Sigmoid colon (tissue), 4 donors: ENCODE measurements around the gene SERPINB6.

Source experiments
- EP300 ChIP-seq, 4 donors: sonication (generic); formaldehyde crosslinking; IDR thresholded peaks; one replicate each; pipeline ENCODE4 v1.6.1; 2017; ENCODE audit warnings: antibody characterized with exemption in 4 of 4
- POLR2A ChIP-seq, 2 donors: fragments of 450-650 bp; IDR thresholded peaks; one replicate each; pipeline ENCODE4 v1.6.1; 2016; ENCODE audit warnings: antibody characterized with exemption in 2 of 2, mild to moderate bottlenecking in 2 of 2, moderate library complexity in 2 of 2
- TF ChIP-seq, protein P1 (sequence below), 4 experiments: fragments of 450-650 bp in 3 of 4; fragments of 200-600 bp in 1 of 4; IDR thresholded peaks; one replicate each; pipeline ENCODE4 v1.5.1; 2016 to 2019; ENCODE audit warnings: antibody characterized with exemption in 4 of 4, mild to moderate bottlenecking in 3 of 4, moderate library complexity in 2 of 4

DNA sequence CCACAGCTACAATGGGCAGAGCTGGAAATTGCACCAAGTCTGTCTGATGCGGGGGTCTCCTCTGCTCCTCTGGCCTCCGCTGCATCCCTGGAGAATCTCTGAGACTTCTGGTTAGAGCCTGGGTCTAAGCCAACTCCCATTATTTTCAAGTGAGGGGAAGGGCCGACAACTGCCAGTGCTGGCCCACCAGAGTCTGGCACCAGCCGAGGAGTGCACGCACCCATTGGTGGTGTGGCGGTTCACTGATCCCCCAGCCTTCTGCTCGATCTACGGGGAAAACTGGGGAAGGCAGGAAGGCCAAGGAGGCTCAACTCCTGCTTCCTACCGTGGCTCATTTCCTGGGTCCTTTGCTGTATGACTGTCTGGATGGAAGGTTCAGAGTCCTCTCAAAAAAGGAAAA, 34.5 kb upstream of the SERPINB6 start:
- TF ChIP-seq EP300 (IDR thresholded peaks at IDR 0.05) (no peak), POLR2A (IDR thresholded peaks at IDR 0.05) (no peak)
- TF ChIP-seq, protein P1, sequence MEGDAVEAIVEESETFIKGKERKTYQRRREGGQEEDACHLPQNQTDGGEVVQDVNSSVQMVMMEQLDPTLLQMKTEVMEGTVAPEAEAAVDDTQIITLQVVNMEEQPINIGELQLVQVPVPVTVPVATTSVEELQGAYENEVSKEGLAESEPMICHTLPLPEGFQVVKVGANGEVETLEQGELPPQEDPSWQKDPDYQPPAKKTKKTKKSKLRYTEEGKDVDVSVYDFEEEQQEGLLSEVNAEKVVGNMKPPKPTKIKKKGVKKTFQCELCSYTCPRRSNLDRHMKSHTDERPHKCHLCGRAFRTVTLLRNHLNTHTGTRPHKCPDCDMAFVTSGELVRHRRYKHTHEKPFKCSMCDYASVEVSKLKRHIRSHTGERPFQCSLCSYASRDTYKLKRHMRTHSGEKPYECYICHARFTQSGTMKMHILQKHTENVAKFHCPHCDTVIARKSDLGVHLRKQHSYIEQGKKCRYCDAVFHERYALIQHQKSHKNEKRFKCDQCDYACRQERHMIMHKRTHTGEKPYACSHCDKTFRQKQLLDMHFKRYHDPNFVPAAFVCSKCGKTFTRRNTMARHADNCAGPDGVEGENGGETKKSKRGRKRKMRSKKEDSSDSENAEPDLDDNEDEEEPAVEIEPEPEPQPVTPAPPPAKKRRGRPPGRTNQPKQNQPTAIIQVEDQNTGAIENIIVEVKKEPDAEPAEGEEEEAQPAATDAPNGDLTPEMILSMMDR (IDR thresholded peaks at IDR 0.05): no peak
